Thyroid gland (tissue), 4 donors: ENCODE measurements around the gene KRT32.

Experiments used
- POLR2A ChIP-seq, 2 donors: fragments of 450-650 bp; IDR thresholded peaks; one replicate each; pipeline ENCODE4 v1.6.1; 2017; ENCODE audit warnings: antibody characterized with exemption in 2 of 2, mild to moderate bottlenecking in 2 of 2, moderate library complexity in 1 of 2
- TF ChIP-seq, protein P1 (sequence below), 6 experiments: fragments of 200-600 bp in 3 of 6; fragments of 450-650 bp in 3 of 6; sonication (generic) in 3 of 6; IDR thresholded peaks; one replicate each; pipeline ENCODE4 v1.5.1; 2016 to 2019; ENCODE audit warnings: antibody characterized with exemption in 6 of 6, mild to moderate bottlenecking in 2 of 6, inconsistent platforms in 1 of 6, moderate library complexity in 1 of 6

DNA sequence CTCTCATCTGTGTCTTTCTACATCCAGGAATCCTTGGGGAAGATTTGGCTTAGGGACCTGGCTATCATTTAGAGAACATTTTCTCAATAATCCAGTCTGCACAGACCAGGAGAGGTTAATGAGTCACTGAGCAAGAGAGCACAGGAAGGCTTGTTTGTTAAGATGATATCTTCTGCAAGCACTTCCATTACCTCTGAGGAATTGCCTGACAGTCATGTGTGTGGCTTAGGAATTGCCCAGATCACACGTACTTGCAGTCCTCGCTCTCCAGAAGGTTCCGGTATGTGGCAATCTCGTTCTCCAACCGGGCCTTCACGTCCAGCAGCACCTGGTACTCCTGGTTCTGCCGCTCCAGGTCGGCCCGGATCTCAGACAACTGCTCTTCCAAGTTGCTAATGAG lies 46.1 kb downstream of the KRT32 start:
- TF ChIP-seq, protein P1, sequence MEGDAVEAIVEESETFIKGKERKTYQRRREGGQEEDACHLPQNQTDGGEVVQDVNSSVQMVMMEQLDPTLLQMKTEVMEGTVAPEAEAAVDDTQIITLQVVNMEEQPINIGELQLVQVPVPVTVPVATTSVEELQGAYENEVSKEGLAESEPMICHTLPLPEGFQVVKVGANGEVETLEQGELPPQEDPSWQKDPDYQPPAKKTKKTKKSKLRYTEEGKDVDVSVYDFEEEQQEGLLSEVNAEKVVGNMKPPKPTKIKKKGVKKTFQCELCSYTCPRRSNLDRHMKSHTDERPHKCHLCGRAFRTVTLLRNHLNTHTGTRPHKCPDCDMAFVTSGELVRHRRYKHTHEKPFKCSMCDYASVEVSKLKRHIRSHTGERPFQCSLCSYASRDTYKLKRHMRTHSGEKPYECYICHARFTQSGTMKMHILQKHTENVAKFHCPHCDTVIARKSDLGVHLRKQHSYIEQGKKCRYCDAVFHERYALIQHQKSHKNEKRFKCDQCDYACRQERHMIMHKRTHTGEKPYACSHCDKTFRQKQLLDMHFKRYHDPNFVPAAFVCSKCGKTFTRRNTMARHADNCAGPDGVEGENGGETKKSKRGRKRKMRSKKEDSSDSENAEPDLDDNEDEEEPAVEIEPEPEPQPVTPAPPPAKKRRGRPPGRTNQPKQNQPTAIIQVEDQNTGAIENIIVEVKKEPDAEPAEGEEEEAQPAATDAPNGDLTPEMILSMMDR (IDR thresholded peaks at IDR 0.05): no peak
- no peak for TF ChIP-seq POLR2A (IDR thresholded peaks at IDR 0.05)
